NCI-H187 treated with DMSO at 0.1 percent for 48 hours (cell line): Measurements from ENCODE around the gene VAT1L.

ENCODE experiments used
- DNase-seq: peaks from one replicate; lab custom pipeline; 2025; lab: John Stamatoyannopoulos, UW

Gene VAT1L

DNA sequence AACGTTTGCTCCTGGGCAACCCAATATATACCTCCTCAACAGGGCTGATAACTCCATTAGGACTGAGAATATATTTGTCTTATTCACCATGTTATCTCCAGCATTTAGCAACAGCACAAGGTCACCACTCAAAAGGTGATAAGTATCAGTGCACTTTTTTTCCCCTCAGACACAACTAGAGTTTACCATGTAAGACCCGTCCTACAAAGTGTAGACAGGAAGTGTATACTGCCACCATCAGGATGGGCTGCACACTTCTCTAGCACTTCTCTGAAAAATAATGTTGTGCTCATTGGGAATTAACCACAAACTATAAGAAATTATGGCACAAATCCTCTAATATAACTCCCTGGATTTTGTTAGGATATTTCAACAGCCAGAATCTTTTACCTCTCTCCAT is 5.7 kb upstream of the VAT1L start:
- DNase-seq = no peak

DNA sequence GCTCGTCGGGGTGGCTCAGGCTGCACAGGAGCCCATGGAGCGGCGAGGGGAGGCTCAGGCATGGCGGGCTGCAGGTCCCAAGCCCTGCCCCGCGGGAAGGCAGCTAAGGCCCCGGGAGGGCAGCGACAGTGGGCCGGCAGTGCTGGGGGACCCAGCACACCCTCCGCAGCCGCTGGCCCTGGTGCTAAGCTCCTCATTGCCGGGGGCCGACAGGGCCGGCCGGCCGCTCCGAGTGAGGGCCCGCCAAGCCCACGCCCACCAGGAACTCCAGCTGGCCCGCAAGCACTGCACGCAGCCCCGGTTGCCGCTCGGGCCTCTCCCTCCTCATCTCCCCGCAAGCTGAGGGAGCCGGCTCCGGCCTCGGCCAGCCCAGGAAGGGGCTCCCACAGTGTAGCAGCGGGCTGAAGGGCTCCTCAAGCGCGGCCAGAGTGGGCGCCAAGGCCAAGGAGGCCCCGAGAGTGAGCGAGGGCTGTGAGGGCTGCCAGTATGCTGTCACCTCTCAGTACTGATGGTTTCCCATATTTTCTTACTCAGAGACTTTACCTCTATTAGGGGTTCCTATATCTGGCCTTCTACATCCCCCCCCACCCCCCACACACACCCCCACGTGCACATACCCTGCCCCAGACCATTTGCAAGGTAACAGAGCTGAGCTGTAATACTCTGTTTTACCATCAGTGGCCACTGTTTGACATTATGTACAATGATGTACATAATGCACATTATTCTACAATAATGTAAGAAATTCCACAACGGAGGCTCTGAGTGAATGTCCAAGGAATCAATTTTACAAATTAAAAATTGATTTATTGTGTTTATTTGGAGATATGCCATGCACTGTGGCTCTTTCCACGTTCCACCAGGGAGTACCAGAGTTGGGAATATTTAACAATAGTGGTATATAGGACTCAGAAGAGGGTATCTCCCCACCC is 3.7 kb upstream of the VAT1L start:
- DNase-seq = no peak

DNA sequence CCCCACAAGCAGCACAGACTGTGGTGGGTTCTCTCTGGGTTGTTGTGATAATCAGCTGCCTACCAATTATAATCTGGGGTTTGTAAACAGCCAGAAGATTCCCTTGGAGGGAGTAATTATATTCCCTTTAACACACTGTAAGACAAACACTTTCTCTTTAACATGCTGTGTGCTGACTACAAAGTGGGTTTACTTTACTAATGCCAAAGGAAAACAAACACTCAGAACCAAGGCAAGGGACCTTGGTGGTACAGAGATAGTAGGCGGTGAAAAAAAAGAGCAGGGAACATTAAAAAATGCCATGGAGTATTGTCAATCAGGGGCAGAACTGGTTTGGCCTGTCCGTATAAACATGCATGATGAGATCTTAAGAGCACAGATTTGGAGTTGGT is 3.0 kb upstream of the VAT1L start:
- DNase-seq = no peak

DNA sequence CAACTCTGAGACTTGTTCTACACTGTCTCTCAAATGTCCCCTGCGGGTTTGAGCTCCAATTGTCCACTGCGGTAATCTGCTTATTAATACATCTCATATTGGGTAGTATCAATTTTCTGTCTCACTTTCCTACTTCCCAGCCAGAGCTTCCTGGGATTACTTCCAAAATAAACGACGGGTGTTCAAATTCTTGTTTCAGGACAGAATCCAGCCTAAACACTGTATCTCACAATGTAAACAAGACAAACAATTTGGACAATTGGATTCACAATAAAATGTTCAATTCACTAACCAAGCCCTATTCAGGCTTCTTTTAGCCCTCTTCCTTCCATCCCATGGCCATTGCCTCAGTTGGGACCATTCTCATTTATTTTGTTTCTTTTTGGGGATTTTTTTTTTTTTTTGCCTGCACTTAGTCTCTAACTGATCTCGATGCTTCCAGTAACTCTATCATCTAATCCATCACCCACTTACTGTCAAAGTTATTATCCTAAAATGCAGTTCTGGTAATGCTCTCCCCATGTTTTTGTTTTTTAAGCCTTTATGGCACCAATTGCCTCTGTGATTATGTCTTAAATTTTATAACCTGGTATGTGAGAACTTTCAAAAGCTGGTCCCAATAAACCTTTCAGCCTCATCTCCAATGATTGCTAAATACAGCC is 2.0 kb upstream of the VAT1L start:
- DNase-seq = no peak

DNA sequence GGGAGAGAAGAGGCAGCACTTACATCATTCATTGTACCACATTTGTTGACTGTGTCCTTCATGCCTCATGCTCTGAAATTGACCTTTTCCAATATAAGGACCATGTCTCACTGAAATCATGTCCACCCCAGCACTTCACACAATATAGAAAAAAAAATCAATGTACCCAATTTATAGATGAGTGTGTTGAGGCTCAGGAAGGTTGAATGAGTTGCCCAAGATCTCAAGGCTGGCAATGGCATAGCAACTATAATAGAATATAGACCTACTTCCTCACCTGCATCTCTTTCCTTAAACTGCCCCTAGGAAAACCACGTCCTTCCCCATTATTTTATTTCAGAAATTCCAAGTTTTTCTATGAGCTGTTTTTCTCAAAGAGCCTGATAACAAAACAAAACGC is 912 bp upstream of the VAT1L start:
- DNase-seq = no peak

DNA sequence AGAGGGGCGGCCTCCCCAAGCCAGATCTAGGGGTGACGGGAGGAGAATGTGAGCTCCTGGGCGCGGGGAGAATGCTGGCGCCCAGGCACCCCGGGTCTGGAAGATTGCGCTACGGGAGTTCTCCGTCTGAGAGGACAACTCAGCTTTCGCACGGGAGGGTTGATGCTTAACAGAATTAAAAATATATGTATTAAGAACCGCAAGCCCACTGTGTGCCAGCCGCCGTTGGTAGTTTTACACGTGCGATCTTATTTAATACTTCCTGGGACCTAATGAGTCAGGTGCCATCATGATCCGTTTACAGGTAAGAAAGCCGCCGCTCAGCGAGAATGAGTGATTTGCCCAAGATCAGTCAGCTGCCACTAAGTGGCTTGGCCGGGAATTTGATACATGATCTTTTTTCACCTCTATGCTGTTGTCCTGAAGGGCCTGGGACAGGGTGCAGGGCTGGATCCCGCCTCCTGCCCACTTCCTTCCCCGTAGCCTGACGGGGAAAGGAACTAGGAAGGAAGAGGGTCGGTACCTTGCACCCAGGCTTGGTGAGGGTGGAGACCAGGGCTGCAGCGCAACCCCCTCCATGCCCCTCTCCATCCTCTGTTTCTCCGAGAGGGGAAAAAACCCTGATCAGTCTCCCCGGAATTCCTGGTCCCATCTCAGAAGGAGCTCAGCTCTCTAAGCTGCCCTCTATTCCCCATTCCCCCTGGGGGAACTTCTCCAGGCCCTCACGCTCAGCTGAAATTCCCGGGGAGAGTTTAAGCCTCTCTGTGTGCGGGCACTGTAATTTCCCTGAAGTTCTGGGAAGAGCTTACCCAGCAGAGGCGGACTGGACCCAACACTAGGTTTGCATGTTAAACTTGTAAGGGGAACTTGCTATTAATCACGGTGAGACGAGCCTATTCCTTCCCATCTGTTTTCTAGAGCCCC is 983 bp downstream of the VAT1L start:
- no peak for DNase-seq

DNA sequence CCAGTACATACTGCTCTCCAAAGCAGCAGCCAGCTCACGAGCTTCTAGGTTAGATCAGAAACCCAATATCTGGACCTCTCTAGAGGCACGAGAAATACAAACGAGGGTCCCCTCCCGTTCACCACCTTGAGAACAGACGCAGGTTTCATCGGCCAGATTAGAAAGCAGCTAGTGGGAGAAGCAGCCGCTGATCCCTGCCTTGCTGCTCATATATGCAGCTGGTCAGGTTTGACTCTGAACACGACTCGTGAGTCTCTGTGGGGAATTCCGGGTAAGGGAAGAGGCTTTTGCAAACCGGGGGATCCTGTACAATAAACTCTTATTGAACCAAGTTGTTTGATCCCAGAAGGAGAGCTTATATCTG is 1.6 kb downstream of the VAT1L start:
- no peak for DNase-seq

DNA sequence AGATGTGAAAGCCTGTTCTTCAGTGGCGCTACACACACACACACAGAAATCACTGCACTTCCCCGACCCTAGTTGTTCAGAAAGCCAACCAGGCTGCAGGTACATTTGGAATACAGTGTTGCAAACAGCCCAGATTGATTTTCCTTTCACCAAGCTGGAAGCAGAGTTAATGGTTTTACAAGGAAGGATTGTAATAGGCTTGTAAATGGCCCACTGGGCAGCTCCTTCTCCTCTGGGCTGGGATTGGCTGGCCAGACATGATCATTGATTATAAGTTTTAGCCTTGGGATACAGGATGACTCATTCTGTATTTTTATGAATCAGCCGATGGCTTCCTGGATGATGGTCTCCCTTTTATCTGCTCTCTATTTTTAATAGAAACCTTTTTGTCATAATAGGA is 2.5 kb downstream of the VAT1L start:
- no peak for DNase-seq

DNA sequence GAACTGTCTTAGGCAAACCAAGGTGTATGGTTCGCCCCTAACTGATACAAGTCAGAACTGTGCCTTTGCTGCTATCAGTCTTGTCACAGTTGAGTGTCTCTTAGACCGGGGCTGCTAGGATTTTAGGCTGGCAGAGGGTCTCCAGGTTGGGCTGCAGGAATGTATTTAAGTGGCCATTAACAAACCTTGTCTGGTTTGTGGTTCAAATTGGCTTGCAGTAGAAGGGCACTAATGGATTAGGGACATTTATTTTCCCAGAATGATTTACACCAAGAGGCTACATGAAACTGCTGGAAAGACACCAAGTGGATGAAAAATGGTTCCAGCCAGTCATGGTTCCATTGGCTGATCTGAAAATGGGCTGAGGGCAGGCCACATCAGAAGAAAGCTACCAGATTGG is 5.1 kb downstream of the VAT1L start:
- DNase-seq = peak; percentile 50

DNA sequence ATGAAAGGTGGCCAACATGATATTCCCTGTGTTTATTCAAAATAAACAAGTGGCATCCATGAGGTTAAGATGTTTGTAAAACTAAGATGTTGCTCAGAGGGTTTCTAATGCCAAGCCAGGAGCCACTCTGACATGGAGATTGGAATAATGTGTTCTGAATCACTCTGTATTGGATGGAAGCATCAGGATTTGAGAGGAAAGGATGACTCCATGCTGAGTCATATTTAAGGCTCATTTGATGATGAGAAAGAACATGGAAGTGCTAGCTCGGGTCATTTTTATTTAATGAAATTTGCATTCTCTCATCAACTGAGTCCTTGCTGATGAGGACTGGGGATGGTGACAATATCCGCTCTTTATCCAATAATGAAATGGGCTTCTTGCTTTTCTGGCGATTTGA is 6.2 kb downstream of the VAT1L start:
- no peak for DNase-seq

DNA sequence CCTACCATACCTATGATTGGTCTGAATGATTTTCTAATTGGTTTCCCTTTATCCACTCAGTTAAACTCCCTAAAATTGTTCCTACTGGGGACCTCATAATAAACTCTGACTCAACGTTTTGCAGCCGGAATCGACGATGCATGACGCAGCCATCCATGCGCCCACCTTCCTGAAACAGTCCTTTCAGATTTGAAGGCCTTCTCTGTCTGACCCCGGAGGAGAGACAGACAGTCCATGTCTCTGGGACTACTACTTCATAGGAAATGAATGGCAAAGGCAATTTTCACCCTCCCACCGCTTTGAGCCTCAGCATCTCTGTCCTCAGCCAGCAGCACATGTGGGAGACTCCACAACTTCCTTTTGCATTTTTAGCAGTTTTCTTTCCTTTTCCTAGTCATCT is 13.5 kb downstream of the VAT1L start:
- no peak for DNase-seq

DNA sequence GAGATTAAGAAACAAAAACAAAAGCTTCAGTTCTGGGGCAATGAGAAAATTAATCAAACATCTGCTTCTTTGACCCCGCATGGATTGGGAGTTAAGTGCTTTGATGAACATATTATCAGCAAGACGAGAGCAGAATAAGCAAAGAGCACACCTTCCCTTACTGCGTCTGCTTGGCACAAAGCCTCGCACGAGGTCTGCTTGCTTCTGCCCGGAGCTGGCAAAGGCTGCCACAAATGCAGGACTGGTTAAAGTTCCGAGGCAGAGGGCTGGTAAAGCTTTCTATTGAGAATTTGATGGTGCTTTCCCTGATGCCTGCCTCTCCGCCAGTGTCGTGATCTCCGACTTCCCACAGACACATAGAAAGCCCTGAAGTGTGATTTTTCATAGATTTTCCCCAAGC is 17.0 kb downstream of the VAT1L start:
- no peak for DNase-seq

DNA sequence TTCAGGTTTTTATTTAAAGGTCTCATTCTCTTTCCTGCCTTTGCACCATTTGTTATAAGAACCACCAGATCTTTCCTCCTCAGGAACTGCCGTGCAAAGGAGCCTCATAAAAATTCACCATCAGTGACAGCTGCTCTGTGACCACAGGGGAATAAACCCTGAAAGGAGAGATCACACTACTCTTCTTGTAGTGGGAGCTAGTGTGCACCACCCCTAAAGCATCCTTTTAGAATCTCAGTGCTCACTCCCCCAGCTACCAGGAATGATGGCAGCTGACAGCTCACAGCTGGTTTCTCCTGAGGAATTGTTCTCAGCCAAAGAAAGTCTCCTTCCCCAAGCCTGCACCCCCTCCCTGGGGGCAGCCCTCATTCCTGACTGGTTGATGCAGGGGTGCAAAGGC is 18.7 kb downstream of the VAT1L start:
- no peak for DNase-seq

DNA sequence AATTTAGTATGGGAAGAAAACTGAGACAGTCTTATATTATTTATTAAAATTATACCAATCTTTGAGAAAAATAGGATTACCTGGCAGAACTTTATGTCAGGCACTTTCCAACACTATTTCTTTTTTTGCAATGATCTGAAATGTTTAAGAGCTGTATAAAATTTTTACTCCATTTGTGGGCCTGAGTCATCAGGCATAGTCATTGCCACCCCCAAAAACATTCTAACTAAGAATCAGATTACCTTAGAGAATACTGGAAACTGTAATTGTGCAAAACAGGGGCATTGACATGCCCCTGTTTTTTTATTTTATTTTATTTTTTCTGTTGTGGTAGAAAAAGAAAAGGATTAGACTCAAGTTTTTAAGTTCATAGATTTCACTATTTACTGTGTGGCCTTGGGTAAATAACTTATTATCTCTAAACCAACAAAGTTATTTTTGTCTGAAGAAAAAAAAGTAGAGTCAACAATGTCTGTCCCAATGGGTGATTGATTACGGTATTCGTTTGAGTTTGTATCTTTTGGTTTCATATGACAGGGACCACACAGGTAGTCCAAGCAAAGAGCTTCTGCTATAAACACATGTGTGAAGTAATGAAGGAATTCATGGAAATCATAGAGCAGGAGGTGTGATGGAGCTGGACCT is 24.6 kb downstream of the VAT1L start:
- no peak for DNase-seq

DNA sequence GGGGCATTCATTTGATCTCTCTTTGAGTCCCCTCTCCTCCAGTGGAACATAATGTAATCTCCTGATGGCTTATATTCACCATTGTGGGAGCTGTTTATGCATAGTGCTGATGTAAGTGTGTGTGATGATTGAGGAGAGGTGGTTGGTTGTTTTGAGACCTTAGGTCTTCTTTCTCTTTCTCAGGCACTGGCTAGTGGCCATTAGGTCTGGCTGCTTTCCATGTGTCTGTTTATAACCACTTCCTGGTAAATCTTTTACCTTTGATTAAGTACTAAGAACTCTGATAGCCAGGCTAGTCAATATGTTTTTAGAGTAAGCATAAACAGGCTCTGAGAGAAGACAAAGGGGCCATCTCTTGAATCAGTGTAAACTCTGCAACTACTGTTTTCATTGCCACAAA is 27.9 kb downstream of the VAT1L start:
- DNase-seq = no peak

DNA sequence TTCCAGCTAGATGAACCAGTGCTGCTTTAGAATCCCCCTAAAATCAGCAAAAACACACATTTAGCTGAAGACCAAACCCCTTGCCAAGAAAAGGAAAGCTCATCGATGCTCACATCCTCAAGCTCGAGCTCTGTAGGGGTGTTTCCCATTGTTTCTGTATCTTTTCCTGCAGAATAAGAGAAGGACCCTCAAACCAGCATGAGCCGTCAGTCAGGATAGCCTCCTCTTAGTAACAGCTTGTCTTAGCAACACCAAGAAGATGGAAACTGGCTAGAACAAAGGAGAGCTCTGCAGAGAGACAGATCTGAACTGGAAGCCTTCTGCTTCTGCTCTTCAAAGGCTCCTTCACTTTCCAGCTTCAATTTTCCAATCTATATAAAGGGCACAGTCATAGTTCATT is 32.0 kb downstream of the VAT1L start:
- no peak for DNase-seq

DNA sequence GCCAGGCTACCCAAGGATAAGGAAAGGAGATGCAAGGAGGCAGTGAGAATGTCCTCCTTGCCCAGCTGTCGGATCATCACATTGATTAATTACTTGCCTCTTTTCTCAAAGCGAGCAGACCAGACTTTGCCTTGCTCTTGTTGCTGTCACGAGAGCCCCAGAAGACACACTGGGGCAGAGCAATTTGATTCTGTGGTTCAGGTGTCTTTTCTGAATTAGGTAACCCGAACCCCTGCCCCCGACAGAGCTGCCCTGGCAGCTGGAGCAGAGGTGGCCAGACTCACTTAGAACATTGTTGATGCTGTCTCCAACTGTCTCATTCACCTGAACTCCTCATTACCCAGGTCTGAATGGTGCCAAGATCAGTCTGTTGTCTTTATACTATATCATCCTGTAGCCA is 34.3 kb downstream of the VAT1L start:
- no peak for DNase-seq

DNA sequence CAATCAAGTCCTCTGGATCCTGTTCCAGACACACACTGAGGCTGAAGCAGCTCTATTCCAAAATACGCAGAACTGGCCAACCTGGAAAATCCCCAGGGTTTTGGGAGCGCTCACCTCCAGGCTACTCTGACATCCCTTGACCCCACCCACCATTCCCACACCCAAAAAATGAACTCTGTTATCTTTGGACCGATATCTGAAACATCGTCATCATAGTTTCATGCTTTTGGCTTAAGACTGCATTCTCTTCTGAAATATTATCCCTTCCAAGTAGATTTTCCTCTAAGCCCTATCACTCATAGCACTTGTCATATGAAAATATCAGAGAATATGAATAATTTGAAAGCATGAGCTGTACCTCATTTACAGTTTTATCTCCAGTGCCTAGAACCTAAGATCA is 34.7 kb downstream of the VAT1L start:
- DNase-seq = no peak

DNA sequence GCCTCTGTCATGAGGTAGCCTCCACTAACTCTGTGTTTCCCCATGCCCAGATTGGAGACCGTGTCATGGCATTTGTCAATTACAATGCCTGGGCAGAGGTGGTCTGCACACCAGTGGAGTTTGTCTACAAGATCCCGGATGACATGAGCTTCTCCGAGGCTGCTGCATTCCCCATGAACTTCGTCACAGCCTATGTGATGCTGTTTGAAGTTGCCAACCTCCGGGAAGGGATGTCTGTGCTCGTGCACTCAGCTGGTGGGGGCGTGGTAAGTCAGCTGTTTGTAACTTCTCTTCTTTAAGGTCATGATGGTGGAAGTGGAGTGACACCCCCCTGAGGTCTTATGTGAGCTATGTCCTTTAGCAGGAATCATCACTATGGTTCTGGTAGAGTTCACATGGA is 36.8 kb downstream of the VAT1L start:
- DNase-seq = no peak

DNA sequence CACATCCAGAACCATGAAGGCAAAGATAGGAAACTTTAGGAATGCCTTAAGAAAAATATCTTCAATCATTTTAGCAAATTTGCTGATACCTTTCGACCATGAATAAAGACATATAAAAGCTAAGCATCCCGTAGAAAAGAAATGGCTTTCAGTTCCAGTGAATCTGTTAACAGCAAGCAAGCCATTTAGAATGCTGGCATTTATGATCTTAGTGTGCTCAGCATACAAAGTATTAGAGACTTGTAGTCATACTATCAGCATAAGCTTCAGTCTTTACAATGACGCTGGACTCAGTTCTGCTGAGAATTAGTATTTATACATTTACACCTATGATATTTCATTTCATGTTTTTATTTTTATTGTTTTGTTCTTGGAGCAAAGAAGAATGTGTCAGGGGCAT is 38.7 kb downstream of the VAT1L start:
- DNase-seq = no peak

DNA sequence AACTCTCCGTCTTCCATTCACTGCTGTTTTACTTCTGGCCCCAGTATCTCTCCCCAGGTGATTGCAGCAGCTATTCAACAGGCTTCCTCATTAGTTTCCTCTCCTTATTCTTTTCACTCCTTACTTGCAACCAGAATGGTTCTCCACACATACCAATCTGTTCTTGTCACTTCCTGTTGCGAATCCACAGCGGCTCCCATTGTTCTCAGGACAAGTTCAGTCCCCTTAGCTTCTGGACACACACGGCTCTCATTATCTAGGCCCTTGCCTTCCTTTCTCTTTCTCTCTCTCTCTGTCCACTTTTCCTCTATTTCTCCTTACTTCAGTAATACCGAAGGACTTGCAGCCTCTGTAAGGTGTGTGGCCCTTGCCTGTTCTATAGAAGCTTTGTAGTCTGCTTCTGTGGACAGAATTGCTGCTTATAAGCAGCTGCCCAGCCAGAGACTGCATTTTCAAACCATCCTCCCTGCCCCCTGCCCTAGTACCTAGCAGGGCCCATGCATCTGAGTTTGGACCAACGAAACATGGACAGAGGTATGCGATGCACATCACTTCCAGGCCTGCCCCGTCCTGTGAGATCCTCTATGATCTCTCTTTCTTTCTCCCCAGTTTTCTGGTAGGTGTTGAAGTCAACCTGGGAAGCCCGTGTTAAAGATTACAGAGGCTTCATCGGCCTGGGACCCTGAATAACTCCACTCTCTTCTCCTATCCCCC is 45.7 kb downstream of the VAT1L start:
- no peak for DNase-seq
